Endothelial cell of umbilical vein (primary cell): ENCODE data around the gene ACOT2.
"Not testable (repeated sequence)": the region's sequence is repeated elsewhere in the genome, so short reads cannot be mapped to it uniquely, and the experiment has no call there.

Experiments
- MYC ChIP-seq: IDR thresholded peaks from one replicate; pipeline ENCODE4 v1.6.1; 2011; ENCODE audit warnings: mild to moderate bottlenecking, low read depth, low read length
- TF ChIP-seq, protein P1 (sequence below): IDR thresholded peaks from 2 replicates; pipeline ENCODE4 v1.6.1; 2011; ENCODE audit not compliant: insufficient read depth, insufficient read length
- TF ChIP-seq, protein P2 (sequence below), 2 donors: IDR thresholded peaks; 1 replicate in 1 of 2; 2 replicates in 1 of 2; pipeline ENCODE4 v1.5.1; 2011; ENCODE audit warnings: low read length in 2 of 2, mild to moderate bottlenecking in 2 of 2, moderate library complexity in 2 of 2, control low read depth in 1 of 2, inconsistent platforms in 1 of 2, low read depth in 1 of 2; ENCODE audit not compliant: insufficient read depth in 1 of 2; ENCODE audit errors: extremely low read depth in 1 of 2

DNA sequence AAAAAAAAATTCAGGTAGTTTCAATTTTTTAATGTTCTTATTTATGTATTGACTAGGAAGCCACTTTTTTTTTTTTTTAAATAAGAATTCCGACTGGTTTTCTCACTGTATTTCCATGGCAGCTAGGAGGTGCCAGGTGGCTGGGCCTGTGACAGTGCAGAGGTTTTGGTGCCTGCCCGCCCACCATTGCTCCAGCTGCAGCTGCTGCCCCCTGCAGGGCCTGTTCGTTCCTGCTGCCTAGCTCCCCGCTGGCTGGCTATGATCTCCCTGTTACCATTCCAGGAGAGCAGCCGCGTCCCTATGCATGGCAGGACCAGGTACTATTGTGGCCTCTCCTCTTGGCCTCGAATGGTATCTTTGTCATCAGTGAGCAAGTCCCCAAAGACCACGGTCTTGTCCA lies 1.9 kb downstream of the ACOT2 start:
- TF ChIP-seq, protein P1, sequence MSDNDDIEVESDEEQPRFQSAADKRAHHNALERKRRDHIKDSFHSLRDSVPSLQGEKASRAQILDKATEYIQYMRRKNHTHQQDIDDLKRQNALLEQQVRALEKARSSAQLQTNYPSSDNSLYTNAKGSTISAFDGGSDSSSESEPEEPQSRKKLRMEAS, result not testable (repeated sequence)
- TF ChIP-seq, protein P2, sequence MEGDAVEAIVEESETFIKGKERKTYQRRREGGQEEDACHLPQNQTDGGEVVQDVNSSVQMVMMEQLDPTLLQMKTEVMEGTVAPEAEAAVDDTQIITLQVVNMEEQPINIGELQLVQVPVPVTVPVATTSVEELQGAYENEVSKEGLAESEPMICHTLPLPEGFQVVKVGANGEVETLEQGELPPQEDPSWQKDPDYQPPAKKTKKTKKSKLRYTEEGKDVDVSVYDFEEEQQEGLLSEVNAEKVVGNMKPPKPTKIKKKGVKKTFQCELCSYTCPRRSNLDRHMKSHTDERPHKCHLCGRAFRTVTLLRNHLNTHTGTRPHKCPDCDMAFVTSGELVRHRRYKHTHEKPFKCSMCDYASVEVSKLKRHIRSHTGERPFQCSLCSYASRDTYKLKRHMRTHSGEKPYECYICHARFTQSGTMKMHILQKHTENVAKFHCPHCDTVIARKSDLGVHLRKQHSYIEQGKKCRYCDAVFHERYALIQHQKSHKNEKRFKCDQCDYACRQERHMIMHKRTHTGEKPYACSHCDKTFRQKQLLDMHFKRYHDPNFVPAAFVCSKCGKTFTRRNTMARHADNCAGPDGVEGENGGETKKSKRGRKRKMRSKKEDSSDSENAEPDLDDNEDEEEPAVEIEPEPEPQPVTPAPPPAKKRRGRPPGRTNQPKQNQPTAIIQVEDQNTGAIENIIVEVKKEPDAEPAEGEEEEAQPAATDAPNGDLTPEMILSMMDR (IDR thresholded peaks at IDR 0.05; ENCODE audit: extremely low read depth in 1 of 2, insufficient read depth in 1 of 2, low read depth in 1 of 2, low read length in 2 of 2), result peak; percentile 56 to 61
- not testable (repeated sequence) for TF ChIP-seq MYC
